GM21786 (cell line): ENCODE data around the gene YKT6.

Experiments used
- ATAC-seq: cut with Tn5 transposase; IDR thresholded peaks from one replicate; pipeline ENCODE4 v1.9.1; 2021; ENCODE audit not compliant: unreplicated experiment

The YKT6 gene

GRCh38 chr7:44200699-44201461 lies at the start of gene YKT6:
YKT6 (plus strand) TSS chr7:44200978; CDS start chr7:44201136, 158 bp downstream.
- peak; percentile 99 for ATAC-seq

GRCh38 chr7:44151956-44152355 lies 48.8 kb upstream of the YKT6 start:
- ATAC-seq, result no peak

- ATAC-seq, result no peak
Observed at GRCh38 chr7:44152971-44153947, 47.5 kb upstream of the YKT6 start.

GRCh38 chr7:44153948-44154335 lies 46.8 kb upstream of the YKT6 start:
- ATAC-seq, result no peak

- ATAC-seq, result no peak
Observed at GRCh38 chr7:44154703-44155102, 46.1 kb upstream of the YKT6 start.

- no peak for ATAC-seq
Observed at GRCh38 chr7:44155191-44156185, 45.3 kb upstream of the YKT6 start.

- ATAC-seq, result no peak
Observed at GRCh38 chr7:44156453-44157010, 44.2 kb upstream of the YKT6 start.

GRCh38 chr7:44157116-44158080 lies 43.4 kb upstream of the YKT6 start:
- ATAC-seq, result no peak

- ATAC-seq, result no peak
Observed at GRCh38 chr7:44158096-44158872, 42.5 kb upstream of the YKT6 start.

- no peak for ATAC-seq
Observed at GRCh38 chr7:44158873-44159631, 41.7 kb upstream of the YKT6 start.

GRCh38 chr7:44159824-44160630 lies 40.8 kb upstream of the YKT6 start:
- ATAC-seq, result no peak

GRCh38 chr7:44161371-44161770 lies 39.4 kb upstream of the YKT6 start:
- no peak for ATAC-seq

- no peak for ATAC-seq
Observed at GRCh38 chr7:44162179-44162578, 38.6 kb upstream of the YKT6 start.

GRCh38 chr7:44162785-44163395 lies 37.9 kb upstream of the YKT6 start:
- ATAC-seq, result no peak

- no peak for ATAC-seq
Observed at GRCh38 chr7:44163591-44163990, 37.2 kb upstream of the YKT6 start.

- no peak for ATAC-seq
Observed at GRCh38 chr7:44167920-44168319, 32.9 kb upstream of the YKT6 start.
